B cell (primary cell): ENCODE measurements around the gene NADSYN1. TPM values are rescaled to one million over a fixed set of nuclear protein-coding genes. Genes with fewer than 3 reads are reported as not detected.

Experiments
- ATAC-seq: fragments of 200-7000 bp; cut with Tn5 transposase; one replicate; pipeline ENCODE4 v1.10.0; 2021; ENCODE audit warnings: low read depth, mild to moderate bottlenecking, moderate number of reproducible peaks, moderate library complexity
- CTCF ChIA-PET: fragments of 350-600 bp; sonication (Branson Sonifier 250); formaldehyde crosslinking; loops from one replicate; lab custom pipeline; 2021; ENCODE audit warnings: antibody characterized with exemption, inconsistent platforms; lab: Charles Lee
- POLR2A ChIA-PET: fragments of 350-600 bp; sonication (Branson Sonifier 250); formaldehyde crosslinking; loops from one replicate; lab custom pipeline; 2021; ENCODE audit warnings: antibody characterized with exemption; lab: Charles Lee
- DNase-seq: peaks from one replicate; pipeline ENCODE4 v3.0.0; 2013
- H2AFZ ChIP-seq: 2 replicates; pipeline ENCODE4 v1.6.1; 2012; ENCODE audit warnings: mild to moderate bottlenecking, low read depth, low read length; ENCODE audit not compliant: insufficient read depth, poor library complexity, severe bottlenecking
- H3K27ac ChIP-seq, 2 donors: 1 replicate in 1 of 2; 2 replicates in 1 of 2; pipeline ENCODE4 v1.5.1; 2012 to 2013; ENCODE audit warnings: low read length in 2 of 2, mild to moderate bottlenecking in 2 of 2, moderate library complexity in 1 of 2
- H3K27me3 ChIP-seq, 4 experiments: fragments of 200-600 bp in 1 of 4; sonication (generic) in 1 of 4; replicated peaks in 1 of 4; 1 replicate in 2 of 4; 2 replicates in 2 of 4; pipeline versions ENCODE4 v1.6.1 to v1.7.0; 2013 to 2016; ENCODE audit warnings: low read length in 3 of 4, mild to moderate bottlenecking in 2 of 4, mixed read lengths in 1 of 4, moderate library complexity in 1 of 4; ENCODE audit not compliant: insufficient read depth in 4 of 4, control insufficient read depth in 3 of 4; ENCODE audit errors: control extremely low read depth in 1 of 4
- H3K36me3 ChIP-seq, 2 experiments: replicated peaks in 1 of 2; 1 replicate in 1 of 2; 2 replicates in 1 of 2; pipeline versions ENCODE4 v1.6.1 to v1.7.1; 2013; ENCODE audit warnings: low read length in 1 of 2; ENCODE audit not compliant: insufficient read depth in 2 of 2, control insufficient read depth in 1 of 2; ENCODE audit errors: control extremely low read depth in 1 of 2, extremely low read depth in 1 of 2
- H3K4me1 ChIP-seq, 2 donors: fragments of 200-600 bp in 1 of 2; sonication (generic) in 1 of 2; 1 replicate in 1 of 2; 2 replicates in 1 of 2; pipeline versions ENCODE4 v1.5.1 to v1.6.1; 2013 to 2017; ENCODE audit warnings: low read length in 2 of 2; ENCODE audit not compliant: control insufficient read depth in 2 of 2, insufficient read depth in 2 of 2
- H3K4me2 ChIP-seq: replicated peaks from 2 replicates; pipeline ENCODE3; 2012; ENCODE audit warnings: mild to moderate bottlenecking, low read depth, low read length; ENCODE audit not compliant: poor library complexity, severe bottlenecking
- H3K4me3 ChIP-seq, 5 experiments: fragments of 200-600 bp in 1 of 5; sonication (generic) in 1 of 5; 1 replicate in 3 of 5; 2 replicates in 2 of 5; pipeline versions ENCODE4 v1.5.1 to v1.7.0; 2011 to 2016; ENCODE audit warnings: low read length in 4 of 5, mild to moderate bottlenecking in 4 of 5, low read depth in 2 of 5, control low read depth in 1 of 5, moderate library complexity in 1 of 5; ENCODE audit not compliant: insufficient read depth in 1 of 5; ENCODE audit errors: control extremely low read depth in 1 of 5, extremely low read depth in 1 of 5
- H3K79me2 ChIP-seq: fragments of 200-600 bp; sonication (generic); one replicate; pipeline ENCODE4 v1.6.0; 2016; ENCODE audit warnings: low read length; ENCODE audit not compliant: control insufficient read depth, insufficient read depth
- H3K9ac ChIP-seq: fragments of 200-600 bp; sonication (generic); 2 replicates; pipeline ENCODE4 v1.6.1; 2017; ENCODE audit warnings: mild to moderate bottlenecking, low read length, moderate library complexity
- H3K9me3 ChIP-seq, 3 donors: one replicate each; pipeline versions ENCODE4 v1.6.1 to v1.7.1; 2013; ENCODE audit warnings: low read length in 2 of 3; ENCODE audit not compliant: control insufficient read depth in 2 of 3, insufficient read depth in 1 of 3; ENCODE audit errors: control extremely low read depth in 1 of 3
- H4K20me1 ChIP-seq: 2 replicates; pipeline ENCODE4 v1.6.0; 2012; ENCODE audit warnings: mild to moderate bottlenecking, low read length; ENCODE audit not compliant: insufficient read depth, control insufficient read depth, poor library complexity, severe bottlenecking
- H3K27ac Mint-ChIP-seq: one replicate; pipeline ENCODE4 v1.8.0; 2021; ENCODE audit warnings: mixed read lengths
- H3K27me3 Mint-ChIP-seq: one replicate; pipeline ENCODE4 v1.8.0; 2021; ENCODE audit warnings: mixed read lengths
- H3K4me1 Mint-ChIP-seq: one replicate; pipeline ENCODE4 v1.8.0; 2021; ENCODE audit warnings: mixed read lengths
- H3K4me3 Mint-ChIP-seq: one replicate; pipeline ENCODE4 v1.8.0; 2021; ENCODE audit warnings: mixed read lengths
- H3K9me3 Mint-ChIP-seq: one replicate; pipeline ENCODE4 v1.8.0; 2022; ENCODE audit warnings: mixed read lengths; ENCODE audit not compliant: insufficient read depth
- EZH2 ChIP-seq: IDR thresholded peaks from 2 replicates; pipeline ENCODE4 v1.6.1; 2012; ENCODE audit warnings: borderline replicate concordance, low read depth, mild to moderate bottlenecking, moderate library complexity, low read length; ENCODE audit not compliant: insufficient read depth, poor library complexity, severe bottlenecking
- WGBS: methylation state at CpG from one replicate; pipeline ENCODE4 v1.1.5; 2013; ENCODE audit warnings: missing lambda C conversion rate; ENCODE audit not compliant: insufficient coverage; 5-methylcytosine and 5-hydroxymethylcytosine counted together
- intact Hi-C: fragments of 100-400 bp; cut with micrococcal nuclease; formaldehyde crosslinking; loops from one replicate; pipeline ENCODE4 v1.10.0; 2022
- polyA plus RNA-seq: library from polyadenylated mRNA; depleted of rRNA; stranded (reverse); fragments of >200 nt; gene quantifications from 2 replicates; pipeline ENCODE4 v1.2.3, GENCODE V29; 2012
- total RNA-seq, 2 donors: library from RNA; stranded (reverse); fragments of 120-200 nt in 1 of 2; gene quantifications; 1 replicate in 1 of 2; 2 replicates in 1 of 2; pipeline versions ENCODE4 v1.2.3 to v1.2.4, GENCODE V29; 2013 to 2022
- TF ChIP-seq, protein P1 (sequence below): fragments of 200-600 bp; IDR thresholded peaks from one replicate; pipeline ENCODE4 v1.8.0; 2022; ENCODE audit warnings: antibody characterized with exemption, mild to moderate bottlenecking

NADSYN1 gene
- total and polyA plus RNA-seq, 2 donors (not counting 1 experiment from before 2014, with no cell fraction given): 153 to 222 TPM

DNA sequence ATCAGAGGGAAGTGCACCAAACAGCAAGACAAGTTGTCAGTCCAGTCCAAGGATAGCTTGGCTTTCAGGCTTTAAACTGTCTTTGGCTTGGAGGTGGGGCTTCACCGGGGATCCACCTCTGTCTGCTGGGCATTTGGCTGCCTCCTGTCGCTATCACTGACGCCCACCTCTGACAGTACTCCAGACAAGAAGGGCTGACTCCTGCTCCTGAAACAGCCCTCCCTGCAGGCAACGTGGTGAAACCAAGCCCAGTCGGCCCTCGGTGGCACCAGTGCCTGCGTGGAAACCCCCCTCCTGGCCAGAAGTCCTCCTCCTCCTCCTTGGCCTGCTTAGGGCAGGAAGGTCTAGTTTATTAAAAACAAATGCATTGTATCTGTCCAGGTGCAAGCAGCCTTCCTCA lies 21.7 kb upstream of the NADSYN1 start:
- Mint-ChIP-seq H3K27ac (no peak overlapping the region), H3K27me3 (no peaks in the 10 kb centered on the region), H3K4me1 (peaks cover 4% of the 10 kb centered on the region), H3K4me3 (no peak overlapping the region), H3K9me3 (no peaks in the 10 kb centered on the region)
- Histone ChIP-seq H3K27me3 (no peaks in the 10 kb centered on the region), H3K9ac (no peak overlapping the region), H3K36me3 (no peaks in the 10 kb centered on the region), H3K27ac (no peak overlapping the region), H3K4me2 (no peak overlapping the region), H3K4me3 (no peak overlapping the region), H3K9me3 (no peaks in the 10 kb centered on the region), H3K4me1 (no peaks in the 10 kb centered on the region), H2AFZ (no peak overlapping the region), H4K20me1 (no peaks in the 10 kb centered on the region), H3K79me2 (no peaks in the 10 kb centered on the region)
- POLR2A ChIA-PET: no interaction called here
- intact Hi-C loops: no loop called here
- TF ChIP-seq, protein P1, sequence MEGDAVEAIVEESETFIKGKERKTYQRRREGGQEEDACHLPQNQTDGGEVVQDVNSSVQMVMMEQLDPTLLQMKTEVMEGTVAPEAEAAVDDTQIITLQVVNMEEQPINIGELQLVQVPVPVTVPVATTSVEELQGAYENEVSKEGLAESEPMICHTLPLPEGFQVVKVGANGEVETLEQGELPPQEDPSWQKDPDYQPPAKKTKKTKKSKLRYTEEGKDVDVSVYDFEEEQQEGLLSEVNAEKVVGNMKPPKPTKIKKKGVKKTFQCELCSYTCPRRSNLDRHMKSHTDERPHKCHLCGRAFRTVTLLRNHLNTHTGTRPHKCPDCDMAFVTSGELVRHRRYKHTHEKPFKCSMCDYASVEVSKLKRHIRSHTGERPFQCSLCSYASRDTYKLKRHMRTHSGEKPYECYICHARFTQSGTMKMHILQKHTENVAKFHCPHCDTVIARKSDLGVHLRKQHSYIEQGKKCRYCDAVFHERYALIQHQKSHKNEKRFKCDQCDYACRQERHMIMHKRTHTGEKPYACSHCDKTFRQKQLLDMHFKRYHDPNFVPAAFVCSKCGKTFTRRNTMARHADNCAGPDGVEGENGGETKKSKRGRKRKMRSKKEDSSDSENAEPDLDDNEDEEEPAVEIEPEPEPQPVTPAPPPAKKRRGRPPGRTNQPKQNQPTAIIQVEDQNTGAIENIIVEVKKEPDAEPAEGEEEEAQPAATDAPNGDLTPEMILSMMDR: no peak
- no peak for TF ChIP-seq EZH2
- ATAC-seq (no peak), DNase-seq (no peak)
- WGBS: 62% methylated on average over 6 of the region's 7 CpGs
- CTCF ChIA-PET: no interaction called here

DNA sequence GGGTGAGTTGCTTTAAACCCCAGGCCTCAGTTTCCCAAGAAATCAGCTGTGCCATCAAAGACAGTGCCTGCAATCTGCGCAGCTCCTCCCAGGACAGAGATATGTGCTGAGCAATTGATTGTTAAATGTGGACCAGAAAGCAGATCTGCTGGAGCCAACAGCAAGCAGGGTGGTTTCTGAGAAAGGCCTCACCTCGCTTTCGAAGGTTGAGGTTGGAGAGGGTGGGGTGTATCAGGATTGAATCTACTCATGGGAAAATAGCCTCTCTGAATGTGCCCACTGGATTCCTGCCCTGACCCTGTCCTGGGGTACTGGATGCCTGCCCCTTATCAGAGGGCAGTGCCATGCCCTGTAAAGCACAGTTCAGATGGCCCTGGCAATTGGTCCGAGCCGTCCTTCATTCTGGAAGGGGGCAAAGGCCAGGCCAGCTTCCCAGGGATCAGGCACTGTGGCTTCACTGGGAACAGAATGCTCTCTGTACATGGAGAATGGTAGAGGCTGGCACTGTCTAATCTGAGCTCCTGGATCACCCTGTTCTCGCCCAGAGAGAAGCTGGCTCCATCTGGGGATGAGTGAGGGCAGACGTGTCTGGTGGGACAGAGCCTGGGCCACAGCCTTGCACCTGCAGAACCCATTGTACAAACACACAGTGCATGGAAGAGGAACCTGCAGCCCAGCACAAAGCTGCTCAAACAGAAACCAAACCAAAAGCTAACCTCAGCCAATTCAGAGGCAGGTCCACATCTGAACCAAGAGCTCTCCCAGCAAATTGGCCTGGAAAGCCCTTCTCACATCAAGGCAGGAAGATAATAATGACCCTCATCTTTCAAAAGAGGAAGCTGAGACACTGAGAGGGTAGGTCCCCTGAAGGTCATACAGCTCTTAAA lies 20.0 kb upstream of the NADSYN1 start:
- Histone ChIP-seq H3K9me3 (no peaks in the 10 kb centered on the region), H3K36me3 (peaks cover 0 to 6% of the 10 kb centered on the region in 2 experiments), H3K4me2 (no peak overlapping the region), H3K27me3 (no peaks in the 10 kb centered on the region), H3K79me2 (no peaks in the 10 kb centered on the region), H2AFZ (no peak overlapping the region), H3K4me3 (no peak overlapping the region), H4K20me1 (no peaks in the 10 kb centered on the region), H3K27ac (no peak overlapping the region), H3K4me1 (no peaks in the 10 kb centered on the region), H3K9ac (no peak overlapping the region)
- intact Hi-C loops: no loop called here
- ATAC-seq: no peak
- TF ChIP-seq, protein P1: no peak
- TF ChIP-seq EZH2: no peak
- Mint-ChIP-seq H3K9me3 (no peaks in the 10 kb centered on the region), H3K4me3 (no peak overlapping the region), H3K4me1 (no peaks in the 10 kb centered on the region), H3K27me3 (no peaks in the 10 kb centered on the region), H3K27ac (no peak overlapping the region)
- no peak for DNase-seq
- WGBS: 98% methylated on average over 5 of the region's 7 CpGs
- POLR2A ChIA-PET: no interaction called here
- CTCF ChIA-PET: no interaction called here
